GM12874 (cell line): Measurements from ENCODE around the gene GLT8D2.

Experiments
- TF ChIP-seq, protein P1 (sequence below): IDR thresholded peaks from 2 replicates; pipeline ENCODE4 v1.5.1; 2011; ENCODE audit warnings: low read depth, mild to moderate bottlenecking, control low read depth, low read length, moderate library complexity; ENCODE audit not compliant: insufficient read depth

Gene GLT8D2

DNA sequence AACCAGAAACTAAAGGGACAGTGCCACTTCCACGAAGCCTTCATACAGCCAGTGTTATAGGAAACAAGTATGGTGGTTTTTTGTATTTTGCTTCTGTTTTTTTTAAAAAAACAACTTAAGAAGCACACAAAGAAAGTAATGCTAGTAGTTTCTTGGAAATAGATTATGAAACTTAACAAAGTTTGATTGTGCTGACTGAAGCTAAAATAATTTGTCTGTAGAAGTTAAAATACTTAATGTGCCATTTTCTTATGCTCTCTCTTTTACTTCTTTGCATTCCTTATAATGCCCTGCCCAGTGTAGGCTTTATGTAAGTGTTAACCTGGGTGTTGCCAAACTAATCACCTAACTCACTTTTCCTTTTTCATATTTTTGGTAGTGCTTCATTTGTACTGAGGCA lies 30.8 kb upstream of the GLT8D2 start:
- TF ChIP-seq, protein P1, sequence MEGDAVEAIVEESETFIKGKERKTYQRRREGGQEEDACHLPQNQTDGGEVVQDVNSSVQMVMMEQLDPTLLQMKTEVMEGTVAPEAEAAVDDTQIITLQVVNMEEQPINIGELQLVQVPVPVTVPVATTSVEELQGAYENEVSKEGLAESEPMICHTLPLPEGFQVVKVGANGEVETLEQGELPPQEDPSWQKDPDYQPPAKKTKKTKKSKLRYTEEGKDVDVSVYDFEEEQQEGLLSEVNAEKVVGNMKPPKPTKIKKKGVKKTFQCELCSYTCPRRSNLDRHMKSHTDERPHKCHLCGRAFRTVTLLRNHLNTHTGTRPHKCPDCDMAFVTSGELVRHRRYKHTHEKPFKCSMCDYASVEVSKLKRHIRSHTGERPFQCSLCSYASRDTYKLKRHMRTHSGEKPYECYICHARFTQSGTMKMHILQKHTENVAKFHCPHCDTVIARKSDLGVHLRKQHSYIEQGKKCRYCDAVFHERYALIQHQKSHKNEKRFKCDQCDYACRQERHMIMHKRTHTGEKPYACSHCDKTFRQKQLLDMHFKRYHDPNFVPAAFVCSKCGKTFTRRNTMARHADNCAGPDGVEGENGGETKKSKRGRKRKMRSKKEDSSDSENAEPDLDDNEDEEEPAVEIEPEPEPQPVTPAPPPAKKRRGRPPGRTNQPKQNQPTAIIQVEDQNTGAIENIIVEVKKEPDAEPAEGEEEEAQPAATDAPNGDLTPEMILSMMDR, result no peak

DNA sequence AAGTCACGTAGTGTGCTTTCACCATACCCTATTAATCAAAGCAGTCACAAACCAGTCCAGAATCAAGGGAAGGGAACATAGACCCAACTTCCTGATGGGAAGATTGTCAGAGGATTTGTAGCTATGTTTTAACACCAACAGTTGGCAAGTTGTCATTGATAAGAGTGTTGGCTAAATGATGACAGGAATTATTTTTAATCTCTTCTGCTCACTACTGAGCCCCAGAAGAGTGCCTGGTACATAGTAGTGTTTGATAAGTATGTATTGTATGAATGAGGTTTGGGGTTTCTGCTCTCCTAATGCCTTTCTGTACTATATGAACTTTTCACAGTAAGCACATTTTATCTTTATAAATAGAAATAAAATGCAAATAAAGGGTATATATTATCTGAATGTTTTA lies 29.0 kb upstream of the GLT8D2 start:
- TF ChIP-seq, protein P1, result no peak

DNA sequence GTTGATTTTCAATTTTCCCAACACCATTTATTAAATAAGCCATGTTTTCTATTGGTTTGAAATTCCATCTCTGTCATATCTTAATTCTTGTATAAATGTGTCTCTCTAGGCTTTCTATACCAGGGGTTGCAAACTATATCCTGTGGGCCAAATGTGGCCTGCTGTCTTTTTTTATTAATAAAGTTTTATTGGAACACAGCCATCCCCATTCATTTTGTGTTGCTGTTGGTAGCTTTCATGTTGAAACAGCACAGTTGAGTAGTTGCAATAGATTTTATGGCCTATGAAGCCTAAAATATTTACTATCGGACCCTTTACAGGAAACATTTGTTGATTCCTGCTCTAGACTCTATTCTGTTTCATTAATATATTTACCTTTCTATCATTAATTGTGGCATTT lies 23.7 kb upstream of the GLT8D2 start:
- TF ChIP-seq, protein P1, result no peak

DNA sequence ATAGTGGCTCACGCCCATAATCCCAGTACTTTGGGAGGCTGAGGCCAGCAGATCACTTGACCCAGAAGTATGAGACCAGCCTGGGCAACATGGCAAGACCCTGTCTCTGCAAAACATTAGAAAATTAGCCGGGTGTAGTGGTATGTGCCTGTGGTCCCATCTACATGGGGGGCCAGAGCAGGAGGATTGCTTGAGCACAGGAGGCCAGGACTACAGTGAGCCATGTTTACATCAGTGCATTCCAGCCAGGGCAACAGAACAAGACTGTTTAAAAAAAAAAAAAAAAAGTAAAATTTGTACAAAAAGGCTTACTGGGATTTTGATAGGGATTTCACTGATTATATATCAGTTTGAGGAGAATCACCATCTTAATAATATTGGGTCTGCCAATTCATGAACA lies 22.1 kb upstream of the GLT8D2 start:
- TF ChIP-seq, protein P1, result no peak

DNA sequence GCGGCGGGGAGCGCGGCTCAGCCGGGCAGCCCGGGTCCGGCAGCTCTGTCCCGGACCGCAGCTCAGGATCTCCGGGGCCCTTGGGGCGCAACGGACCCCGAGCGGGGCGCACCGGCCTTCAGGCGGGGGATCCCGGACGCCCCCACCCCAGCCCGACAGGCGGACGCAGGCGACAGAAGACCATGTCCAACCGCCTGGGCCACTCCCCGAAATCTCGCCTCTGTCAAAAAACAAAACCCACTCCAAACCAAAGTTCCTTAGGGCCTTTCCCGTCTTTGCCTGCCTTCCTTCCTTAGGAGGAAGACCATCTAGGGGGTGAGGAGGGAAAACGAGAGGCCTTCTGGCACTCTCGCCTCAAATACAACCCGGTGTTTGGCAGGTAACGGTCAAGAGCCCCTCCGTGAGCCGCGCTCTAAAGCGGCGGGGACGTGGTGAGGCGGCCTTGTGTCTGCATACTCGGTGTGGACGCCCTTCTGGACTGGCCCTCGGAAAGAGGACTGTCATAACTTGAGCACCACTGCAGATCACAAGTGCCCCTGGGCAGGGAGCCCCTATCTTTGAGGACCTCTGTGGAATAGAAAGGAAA lies 14.9 kb upstream of the GLT8D2 start:
- TF ChIP-seq, protein P1, result no peak

DNA sequence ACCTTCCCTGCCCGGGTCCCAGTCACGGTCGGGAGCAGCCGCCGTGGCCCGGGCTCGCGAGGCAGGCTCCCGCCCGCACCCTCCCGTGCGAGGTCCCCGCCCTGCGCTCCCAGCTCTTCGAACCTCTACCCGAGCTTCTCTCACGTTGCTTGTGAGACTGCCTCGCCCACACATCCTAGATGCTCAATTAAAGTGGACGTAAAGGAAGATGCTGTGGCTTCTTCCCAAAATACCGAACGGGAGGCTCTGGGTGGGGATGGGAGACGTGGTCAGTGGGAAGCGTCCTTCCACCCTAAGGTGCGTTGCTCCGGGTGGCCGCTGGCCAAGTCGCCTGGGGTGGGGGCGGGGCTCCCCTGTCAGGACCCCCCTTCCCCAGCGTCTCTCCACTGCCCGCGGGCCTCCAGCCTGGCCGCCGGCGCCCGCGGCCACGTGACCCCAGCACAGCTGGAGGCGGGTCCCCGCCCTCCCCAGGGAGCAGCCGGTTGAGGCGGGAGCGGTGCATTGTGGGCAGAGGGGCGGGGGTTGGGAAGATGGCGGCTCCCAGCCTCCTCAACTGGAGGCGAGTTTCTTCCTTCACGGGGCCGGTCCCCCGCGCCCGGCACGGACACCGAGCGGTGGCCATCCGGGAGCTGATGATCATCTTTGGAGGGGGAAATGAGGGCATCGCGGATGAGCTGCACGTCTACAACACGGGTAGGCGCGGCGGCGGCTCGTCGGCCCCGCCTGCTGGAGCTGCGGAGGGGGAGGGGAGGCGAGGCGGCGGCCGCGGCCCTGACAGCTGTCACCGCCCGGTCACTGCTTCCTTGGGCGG lies 14.2 kb upstream of the GLT8D2 start, which contains the start of gene HCFC2:
TSS of gene HCFC2 (plus strand) at position 501 of the 811 bp plus-strand sequence. CDS start at position 531, 30 bp downstream.
- TF ChIP-seq, protein P1, result no peak

DNA sequence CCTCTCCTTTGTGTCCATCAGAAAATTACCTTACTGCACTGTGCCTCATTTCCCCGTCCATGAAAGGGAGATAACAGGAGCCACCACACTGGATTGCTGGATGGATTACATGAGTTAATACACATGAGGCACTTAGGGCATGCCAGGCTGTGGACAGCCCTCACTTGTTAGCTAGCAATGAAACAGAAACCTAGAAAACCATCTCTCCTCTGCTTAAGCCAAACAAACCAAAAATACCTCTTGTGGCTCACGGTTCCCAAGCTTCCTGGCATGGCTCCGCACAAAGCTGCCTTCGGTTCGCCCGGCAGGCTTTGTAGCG lies 13.7 kb upstream of the GLT8D2 start:
- TF ChIP-seq, protein P1, result no peak
